AG08395 (cell line): ENCODE results near the gene FHOD3.
"Not testable (repeated sequence)": the region's sequence is repeated elsewhere in the genome, so short reads cannot be mapped to it uniquely, and the experiment has no call there.

Experiments
- DNase-seq: peaks from one replicate; pipeline ENCODE4 v3.0.0; 2012; ENCODE audit warnings: mixed read lengths, low spot score

Gene FHOD3

DNA sequence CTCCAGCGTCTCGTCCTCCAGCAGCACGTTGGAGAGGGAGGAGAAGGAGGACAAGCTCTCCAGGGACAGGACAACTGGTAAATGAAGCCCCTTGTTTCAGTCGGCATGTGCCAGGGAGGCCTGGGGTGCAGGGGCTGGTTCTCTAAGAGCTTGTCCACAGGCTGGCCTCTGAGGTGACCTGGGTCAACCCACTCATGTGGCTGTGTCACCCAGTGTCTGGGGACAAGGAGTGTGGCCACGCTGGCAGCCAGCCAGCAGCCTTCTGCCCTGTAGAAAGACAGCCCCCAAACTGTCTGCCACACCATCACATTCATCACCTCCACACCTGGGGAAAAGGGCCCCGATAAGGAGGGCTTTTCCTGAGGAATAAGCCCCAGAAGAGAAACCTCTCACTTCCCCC is 411.8 kb downstream of the FHOD3 start:
- DNase-seq = no peak

DNA sequence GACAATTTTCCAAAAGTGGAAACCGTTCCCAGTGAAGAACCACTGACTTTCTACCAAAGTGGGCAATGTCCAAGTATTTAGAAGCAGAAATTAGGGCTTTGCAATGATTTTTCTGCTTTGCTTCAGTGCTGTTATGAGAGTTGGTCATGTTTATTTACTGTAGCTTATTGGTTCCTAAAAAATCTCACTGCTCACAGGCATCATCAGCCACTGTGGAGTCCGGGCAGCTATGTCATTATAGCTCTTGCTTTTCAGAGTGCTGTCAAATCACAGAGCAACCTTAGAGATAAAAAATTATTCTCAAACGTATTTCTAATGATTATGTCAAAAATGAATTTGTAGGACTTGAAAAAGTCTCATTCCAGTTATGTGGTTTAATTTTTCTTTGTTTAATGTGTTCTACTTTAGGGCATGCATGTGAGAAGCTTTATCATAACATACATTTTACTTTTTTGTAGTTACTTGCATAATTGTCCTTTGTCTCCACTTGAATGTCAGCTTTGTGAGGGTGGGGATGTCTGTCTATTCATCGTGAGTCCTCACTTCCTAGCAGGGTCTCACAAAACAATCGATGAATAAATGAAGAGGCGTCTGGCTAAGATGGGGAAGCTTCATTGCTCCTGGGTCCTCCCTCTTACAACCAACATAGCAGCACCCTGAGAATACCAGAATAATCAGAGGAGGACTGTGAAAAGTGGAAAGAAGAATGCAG is 413.7 kb downstream of the FHOD3 start:
- DNase-seq = no peak

DNA sequence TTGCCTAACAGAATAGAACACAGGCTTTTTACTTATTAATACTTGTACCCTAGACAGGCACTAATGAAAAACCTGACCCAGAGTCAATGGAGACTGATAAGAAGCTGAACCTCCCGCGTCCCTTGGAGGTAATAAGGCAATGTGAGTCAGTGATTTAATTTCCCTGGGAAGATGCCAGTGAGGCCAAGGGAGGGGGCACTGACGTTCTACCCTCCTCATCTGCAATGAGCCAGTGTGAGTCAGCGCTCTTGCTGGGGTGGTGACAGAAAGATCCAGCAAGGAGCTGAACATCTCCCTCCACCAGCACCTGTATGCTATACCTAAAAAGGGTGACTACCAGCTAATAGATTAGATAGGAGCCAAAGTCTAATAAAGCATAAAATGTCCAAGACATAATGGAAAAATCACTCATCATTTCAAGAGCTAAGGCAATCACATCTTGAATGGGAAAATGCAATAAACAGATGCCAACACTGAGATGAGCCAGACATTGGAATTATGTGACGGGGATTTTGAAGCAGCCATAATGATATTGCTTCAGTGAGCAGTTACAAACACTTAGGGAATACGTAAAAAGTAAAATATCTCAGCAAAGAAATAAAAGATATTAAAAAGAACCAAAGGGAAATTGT is 414.4 kb downstream of the FHOD3 start:
- peak; percentile 73 for DNase-seq

GRCh38 chr18:36714476-36714875 is 417.0 kb downstream of the FHOD3 start:
- no peak for DNase-seq

GRCh38 chr18:36717422-36718110 is 420.1 kb downstream of the FHOD3 start:
- DNase-seq = no peak

DNA sequence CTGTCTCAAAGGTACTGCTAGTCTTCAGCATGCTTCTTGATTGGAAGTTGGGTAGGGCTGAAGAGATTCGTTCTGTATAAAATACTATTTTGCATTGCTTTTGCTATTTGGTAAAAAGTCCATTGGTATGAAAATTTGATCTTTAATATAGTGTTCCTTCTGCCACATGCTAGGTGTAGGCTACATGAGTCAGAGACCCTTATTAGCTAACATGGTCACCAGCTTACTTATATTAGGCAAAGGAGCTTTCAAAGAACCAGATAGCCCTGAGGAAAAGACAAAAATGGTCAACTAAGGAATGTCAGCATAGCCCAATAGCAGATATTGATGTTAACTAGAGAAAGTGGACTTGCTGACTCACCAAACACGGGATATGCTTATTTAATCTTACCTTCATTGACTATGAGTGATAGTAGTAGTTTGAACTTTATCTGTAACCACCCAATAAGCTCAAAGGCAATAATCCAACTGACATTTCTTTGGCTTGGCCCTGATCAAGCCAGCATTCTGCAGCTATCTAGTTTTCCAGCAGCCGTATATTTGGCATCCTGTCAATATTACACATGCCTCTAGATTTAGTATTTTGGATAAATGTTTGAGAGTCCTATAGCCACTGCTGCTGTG is 421.3 kb downstream of the FHOD3 start:
- DNase-seq = no peak

DNA sequence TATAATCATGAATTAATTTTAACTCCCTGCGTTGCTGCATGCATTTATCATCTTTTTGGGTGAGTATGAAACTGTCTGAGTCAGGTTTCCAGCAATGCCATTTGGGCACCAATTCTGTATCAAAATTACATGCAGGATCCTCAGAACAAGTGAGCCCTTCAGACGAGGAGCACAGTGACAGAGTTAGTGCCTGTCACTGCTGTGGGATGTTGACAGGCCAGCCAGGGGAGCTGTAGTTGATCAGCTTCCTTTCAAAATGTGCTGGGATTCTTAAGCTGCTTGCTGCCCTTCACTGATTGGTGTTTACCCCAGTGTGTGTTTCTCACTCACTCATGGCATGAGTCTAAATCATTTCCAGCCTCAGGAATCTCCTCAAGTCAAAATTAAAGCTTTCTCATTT is 422.1 kb downstream of the FHOD3 start:
- DNase-seq = no peak

DNA sequence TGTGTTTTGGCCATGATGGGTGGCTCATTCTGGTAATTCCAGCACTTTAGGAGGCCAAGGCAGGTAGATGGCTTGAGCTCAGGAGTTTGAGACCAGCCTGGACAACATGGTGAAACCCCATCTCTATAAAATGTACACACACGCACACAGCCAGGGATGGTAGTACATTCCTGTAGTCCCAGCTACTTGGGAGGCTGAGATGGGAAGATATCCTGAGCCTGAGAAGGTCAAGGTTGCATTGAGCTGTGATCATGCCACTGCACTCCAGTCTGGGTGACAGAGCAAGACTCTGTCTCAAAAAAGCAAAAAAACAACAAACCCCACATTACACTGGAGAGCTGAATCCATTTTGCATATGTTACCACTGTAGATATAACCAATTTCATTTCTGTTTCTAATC is 423.8 kb downstream of the FHOD3 start:
- not testable (repeated sequence) for DNase-seq

DNA sequence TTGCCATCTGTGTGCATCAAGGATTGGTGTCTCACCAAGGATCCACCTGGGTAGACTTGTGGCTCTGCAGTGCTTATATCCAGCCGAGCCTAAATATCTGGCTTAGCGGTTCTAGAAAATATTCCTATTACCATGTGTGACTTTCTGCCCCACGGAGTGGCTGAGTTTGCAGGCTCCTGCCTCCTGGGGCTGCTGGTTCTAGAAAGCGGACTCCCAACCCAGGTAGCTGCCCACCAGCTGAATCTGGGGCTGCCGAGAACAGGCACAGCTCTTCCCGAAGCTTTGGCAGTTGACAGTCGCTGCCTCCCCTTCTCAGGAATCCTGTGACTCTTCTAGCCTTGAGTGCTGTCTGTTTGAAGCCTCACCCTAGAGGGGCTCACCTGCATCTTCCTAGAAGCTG is 426.7 kb downstream of the FHOD3 start:
- DNase-seq = no peak

GRCh38 chr18:36724591-36725001 is 427.1 kb downstream of the FHOD3 start:
- DNase-seq = peak; percentile 30

GRCh38 chr18:36728345-36728744 is 430.8 kb downstream of the FHOD3 start:
- peak; percentile 28 for DNase-seq

GRCh38 chr18:36729197-36729596 is 431.7 kb downstream of the FHOD3 start:
- no peak for DNase-seq

GRCh38 chr18:36732264-36732663 is 434.8 kb downstream of the FHOD3 start:
- DNase-seq = no peak

- DNase-seq = no peak
These were observed 435.6 kb downstream of the FHOD3 start for GRCh38 chr18:36733150-36733549.

DNA sequence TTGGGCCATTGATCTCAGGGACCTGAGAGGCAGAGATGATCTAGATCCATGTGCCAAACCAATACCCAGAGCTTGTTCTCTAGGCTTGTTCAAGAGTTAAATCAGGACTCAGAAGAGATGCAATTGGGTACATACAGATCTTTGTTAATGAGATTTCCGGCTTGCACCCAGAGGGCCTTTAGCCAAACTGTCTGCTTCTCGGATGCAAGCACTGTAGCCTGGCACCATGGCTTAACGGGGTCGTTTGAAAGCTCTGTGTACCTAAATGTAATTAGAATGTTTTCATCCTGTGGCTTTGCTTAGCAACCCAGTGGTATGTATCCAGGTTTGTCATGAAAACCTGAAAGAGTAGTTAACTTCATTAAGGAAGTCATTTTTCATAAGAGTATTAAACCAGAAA is 437.1 kb downstream of the FHOD3 start:
- DNase-seq = no peak

DNA sequence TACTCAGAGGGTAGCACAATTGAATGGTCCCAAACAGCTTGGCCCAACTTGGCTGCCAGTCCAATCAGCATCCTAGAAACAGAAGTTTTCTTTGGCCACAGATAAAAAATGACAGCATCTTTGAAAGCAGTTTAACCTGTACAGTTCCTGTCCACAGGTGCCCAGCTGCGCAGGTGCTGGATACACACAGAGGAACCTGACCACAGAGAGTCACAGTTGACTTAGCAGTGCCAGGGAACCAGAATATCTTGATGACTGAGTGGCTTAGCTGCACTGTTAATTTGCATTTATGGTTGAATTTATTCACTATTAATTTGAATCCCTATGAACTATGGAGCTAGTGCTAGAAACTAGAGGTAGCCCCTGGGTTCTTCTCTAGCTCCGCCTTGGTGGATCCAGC is 437.6 kb downstream of the FHOD3 start:
- no peak for DNase-seq

GRCh38 chr18:36736094-36736493 is 438.6 kb downstream of the FHOD3 start:
- DNase-seq = no peak

DNA sequence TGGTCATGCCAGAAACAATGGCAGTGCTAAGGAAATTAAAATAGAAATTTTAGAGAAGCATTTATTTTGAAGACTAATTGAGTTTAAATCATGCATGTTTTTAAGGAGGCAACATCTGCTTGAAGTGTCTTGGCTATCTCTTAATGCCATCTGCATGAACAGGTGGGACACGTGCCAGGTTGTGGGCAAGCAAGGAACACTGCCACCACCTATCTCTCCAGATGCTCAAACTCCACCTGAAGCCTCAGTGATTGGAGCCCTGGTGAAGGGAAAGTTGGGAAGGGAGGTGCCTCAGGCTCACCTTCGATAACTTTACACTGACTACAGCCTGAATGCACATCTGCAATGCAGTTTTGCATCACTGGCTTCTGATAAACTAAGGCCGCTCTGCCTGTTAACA is 439.8 kb downstream of the FHOD3 start:
- DNase-seq = no peak

DNA sequence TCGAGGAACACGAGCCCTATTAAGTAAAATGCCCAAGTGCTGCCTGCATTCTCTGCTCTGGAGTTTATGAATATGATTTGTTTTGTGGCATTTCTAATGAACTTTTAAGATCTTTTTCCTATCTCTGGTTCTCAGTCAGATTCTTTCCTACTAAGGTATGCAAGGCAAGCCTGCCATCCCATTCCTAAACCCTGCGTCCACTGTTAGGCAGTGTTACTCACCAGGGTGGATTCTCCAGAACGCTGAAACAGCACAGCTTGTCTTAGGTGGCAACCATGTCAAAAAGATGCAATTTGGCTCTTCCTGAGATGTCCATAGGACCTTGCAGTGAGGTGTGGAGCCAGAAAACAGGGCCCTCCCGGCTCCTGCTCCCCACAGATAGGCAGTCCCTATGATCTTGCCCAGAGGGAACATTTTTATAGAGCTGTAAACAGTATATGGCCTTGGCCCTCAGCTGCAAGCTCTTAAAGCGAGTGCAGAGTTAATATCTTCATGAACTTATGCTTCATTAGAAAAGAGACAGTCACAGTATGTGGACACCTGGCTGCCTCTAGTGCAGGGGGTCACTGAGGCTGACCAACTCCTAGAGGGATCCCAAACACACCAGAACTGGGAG is 446.9 kb downstream of the FHOD3 start:
- peak; percentile 58 for DNase-seq

DNA sequence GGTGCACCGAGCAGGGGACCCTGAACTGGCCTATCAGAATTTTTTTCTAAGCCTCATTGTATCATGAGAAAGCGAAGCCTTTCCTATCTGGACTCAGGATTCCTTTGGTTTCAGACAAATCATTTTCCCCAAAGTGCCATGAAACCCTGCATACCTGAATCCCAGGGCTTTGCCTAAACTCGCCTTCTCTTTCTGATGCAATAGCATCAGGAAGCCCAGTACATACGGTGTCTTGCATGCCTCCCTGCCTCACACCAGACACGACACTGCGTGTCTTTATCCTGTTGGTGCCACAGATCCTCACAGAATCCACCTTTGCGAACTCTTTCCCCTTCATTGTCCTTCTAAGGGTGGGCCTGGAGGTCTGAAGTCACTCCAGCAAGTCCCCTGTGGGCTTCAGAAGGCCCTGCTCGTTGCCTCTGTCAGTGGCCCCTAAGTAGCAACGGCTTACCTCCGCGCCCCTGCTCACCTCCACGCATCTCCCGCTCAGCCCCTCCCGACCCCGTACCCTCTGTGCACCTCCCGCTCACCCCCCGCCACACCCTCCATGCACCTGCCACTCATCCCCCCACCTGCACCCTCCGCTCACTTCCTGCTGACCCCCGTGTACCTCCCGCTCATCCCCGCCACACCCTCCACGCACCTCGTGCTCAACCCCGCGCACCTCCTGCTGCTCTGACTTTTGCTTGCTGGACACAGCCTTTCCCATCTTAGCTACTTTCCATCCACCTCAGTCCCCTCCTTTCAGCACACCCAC is 447.9 kb downstream of the FHOD3 start:
- DNase-seq = no peak
